HT-29 (cell line): ENCODE results near the gene INAVA. TPM values are rescaled to one million over a fixed set of nuclear protein-coding genes. Genes with fewer than 3 reads are reported as not detected.
A peak's percentile ranks its signal among the peaks of the same experiment; 100 is the strongest.

ENCODE experiments used
- DNase-seq: peaks from one replicate; pipeline ENCODE4 v3.0.0-alpha.2; 2015; ENCODE audit warnings: low spot score
- total RNA-seq: library from RNA; depleted of rRNA; stranded (reverse); fragments of >200 nt; shearing (Covaris generic); gene quantifications from 2 replicates; pipeline ENCODE4 v1.2.3, GENCODE V29; 2014

Gene INAVA
- total RNA-seq, 1 experiment from 2014 or later: 119 TPM

DNA sequence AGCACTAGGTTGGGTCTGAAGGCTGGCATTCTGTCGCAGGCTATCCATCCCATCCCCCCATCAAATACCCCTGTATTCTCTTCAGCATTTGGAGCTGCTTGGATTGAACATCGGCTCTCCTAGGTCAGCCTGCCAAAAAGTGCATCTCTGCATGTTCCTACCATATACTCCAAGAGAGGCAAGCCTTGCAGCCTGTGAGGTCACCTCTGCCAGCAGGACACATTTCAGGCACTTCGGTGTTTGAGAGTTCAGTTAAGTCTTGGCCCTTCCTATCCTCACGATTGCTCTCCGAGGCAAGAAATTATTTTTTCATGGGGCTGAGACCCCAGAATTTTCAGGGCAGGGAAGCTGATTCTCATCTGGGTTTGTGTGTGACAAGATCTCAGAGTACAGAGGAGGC, 19.3 kb upstream of the INAVA start:
- no peak for DNase-seq

DNA sequence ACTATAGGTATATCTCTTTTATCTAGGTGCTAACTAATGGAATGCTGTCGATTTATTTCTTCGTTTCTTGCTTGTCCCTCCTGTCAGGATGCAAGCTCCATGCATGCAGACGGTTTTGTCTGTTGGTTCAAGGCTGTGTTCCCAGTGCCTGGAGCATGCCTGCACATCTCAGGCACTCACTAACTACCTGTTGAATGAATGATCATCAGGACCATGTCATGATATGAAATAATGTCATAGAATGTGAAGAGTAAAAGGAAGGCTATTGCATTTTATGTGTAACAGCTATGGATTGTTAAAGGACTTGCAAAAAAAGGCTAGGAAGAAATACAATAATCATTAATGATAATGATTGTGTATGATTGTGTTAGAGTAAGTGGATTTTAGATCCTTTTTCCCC, 17.7 kb upstream of the INAVA start:
- no peak for DNase-seq

DNA sequence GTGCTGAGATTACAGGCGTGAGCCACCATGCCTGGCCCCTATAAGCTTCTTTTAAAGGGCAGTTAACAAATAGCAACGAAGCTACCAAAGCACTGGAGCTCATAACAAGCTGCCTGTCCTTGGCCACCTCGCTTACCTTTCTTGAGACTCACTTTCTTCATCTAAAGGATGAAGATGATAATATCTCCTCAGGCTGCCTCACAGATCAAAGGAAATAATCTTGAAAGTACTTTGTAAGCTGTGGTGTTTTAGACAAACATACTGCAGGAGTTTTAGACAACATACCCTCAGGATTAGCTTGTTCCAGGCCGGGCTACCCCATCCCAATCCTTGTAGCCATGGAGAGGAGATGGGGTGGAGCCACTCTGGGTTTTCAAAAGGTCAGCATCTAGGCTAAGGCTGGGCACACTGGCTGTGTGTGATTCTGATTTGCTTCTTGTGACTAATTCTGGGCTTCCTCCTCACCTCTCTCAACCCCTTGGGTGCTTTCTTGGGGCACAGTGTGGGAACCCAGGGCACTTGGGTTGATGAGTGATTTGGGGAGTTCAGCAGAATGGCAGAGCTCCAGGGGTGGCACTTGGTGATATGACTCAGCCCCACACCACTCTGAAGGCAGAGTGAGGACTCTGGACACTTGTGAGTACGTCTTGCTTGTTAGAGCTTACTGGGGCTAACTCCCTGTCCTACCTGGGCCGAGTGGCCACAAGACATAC, 16.7 kb upstream of the INAVA start:
- no peak for DNase-seq

DNA sequence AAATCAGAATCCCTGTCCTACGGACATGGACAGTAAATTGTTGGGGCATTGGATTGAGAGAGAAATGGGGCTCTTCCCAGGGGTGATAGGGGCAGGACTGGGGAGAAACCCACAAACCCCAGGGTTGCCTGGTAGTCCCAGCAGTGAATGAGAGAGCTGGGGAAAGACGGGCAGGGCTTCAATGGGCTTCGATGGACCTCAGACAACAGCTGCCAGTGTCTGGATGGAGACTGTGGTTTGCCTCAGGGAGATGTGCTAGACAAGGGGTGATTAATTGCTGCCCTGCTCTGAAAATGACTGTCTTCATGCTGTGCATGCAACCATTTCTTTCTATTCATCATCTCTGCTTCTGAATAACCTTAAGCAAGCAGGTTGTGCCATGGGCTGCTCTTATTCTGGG, 14.5 kb upstream of the INAVA start:
- DNase-seq: no peak

DNA sequence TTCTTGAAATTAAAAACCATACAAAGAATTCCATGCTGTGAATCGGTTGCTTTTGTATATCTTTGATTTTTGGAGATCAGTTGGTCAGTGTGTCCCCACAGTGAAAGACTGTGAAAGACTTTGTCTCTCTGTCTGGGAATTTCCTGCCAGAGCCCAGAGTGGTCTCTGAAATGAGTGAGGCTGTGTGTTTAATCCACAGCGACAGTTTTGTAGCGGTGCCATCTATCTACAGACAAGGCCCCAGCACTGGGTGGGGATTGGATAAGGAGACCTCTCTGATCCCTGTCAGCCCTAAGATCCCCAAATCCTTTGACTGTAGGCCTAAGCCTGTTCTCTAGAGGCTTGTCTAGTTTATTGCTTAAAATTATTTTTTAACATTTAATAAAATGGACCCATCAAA, 11.6 kb upstream of the INAVA start:
- DNase-seq: no peak

DNA sequence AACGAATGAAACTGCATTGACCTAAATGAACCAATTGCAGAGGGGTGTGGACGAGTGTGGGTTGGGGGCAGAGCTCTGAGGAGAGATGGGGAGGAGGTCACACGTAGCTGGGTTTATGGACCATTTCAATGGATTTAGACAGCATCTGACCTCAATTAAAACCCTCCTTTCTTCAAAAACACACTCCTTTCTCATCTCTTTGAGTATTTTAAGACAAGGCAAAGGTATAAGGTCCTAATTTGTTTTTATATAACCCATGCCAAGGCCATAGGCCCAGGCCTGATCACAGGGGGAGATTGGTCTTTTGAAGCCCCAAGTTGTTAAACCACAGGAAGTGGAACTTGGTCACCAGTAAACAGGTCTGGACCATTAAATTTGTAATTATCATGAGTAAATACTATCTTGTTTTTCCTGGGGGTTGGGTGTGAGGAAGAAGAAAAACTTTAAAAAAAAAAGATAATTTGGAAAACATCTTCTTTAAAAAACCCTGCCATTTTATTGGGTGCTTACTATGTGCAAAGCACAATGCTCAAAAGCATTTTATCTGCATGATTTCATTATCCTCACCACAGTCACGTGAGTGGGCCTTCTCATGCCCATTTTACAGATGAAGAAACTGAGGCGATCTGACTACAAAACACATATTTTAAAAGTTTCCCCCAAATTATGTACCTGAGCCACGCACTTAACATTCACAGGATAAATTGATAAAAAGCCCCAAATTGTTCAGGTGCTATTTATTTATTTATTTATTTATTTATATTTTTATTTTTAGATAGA, 8.9 kb upstream of the INAVA start:
- no peak for DNase-seq

DNA sequence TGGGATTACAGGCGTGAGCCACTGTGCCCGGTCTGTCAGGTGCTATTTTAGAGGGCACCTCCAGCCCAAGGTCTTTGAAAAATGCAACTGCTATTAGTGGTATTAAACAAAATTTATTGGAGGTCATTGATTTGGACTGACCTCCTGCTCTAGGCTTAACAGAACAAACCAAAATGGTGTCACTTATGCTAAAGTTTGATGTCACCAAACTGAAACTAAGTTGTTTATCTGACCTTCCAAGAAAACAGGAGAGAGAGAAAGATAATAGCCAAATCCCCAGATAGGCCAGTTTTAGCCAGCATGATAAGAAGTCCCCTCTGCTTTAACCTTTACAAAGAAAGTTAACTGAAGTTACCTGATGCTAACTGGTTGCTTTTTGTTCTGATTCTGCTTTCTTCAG, 8.1 kb upstream of the INAVA start:
- DNase-seq: no peak

DNA sequence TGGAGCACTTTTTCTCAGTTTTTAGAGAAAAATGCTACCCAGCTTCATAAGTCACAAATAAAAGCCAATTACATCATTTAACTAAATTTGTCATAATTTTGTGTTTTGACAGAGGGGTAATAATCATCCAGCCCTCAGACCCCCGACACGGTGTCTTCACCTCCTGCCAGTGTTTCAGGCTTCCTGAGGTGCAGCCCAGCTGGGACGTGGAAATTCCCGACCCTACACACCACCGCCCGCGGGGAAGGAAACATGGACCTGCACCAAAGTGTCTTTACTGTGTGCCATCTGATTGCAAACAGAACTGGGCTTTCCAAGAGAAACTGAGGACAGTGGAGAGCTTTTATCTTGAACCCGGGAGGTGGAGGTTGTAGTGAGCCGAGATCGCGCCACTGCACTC, 7.7 kb upstream of the INAVA start:
- no peak for DNase-seq

DNA sequence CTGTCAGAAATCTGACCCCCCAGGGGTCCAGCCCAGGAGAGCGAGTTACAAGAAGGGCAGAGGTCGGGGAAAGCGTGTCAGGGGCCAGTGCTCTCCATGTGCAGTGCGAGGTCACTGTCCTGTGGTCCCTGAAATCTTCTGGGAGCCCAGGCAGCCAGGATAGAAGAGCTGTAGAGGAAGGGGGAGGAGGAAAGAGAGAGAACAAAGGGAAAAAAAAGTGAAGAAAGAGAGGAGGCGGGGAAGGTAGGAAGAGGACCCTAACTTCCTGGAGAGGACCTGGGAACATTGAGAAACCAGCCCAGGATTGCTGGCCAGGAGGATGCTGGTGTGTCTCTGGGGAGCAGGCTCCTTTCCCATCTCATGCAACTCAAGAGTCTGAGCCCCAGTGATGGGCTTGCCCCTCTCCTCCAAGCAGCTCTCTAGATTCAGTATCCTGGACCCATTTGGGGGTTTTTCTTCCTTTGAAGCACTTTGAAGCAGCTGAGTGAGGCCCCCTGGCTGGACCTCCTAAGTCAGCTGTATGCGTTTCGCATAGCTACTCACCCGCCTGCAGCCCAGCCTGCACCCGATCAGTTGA, 6.8 kb upstream of the INAVA start:
- no peak for DNase-seq

DNA sequence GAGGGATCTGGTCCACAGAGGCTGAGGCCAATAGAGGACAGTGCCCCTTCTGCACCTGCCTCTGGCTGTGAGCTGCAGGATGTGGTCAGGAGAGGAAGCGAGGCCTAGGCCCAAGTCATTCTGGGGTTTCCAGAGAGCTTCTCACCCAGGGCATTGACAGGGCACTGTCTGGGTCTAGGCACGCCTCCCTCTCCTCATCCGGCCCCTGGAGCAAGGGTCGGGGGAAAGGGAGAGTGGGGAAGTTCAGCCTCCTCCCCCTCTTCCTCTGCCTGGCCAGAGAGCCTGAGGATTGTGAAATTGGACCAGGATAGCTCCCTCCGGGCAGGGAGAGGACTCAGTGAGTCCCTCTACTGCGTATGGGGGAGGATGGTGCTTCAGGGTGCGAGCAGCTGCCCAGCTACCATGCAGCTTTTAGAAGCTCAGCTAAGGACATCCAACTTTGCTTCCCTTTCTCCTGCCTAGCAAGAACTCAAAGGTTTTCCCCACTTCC, 6.3 kb upstream of the INAVA start:
- DNase-seq: no peak

DNA sequence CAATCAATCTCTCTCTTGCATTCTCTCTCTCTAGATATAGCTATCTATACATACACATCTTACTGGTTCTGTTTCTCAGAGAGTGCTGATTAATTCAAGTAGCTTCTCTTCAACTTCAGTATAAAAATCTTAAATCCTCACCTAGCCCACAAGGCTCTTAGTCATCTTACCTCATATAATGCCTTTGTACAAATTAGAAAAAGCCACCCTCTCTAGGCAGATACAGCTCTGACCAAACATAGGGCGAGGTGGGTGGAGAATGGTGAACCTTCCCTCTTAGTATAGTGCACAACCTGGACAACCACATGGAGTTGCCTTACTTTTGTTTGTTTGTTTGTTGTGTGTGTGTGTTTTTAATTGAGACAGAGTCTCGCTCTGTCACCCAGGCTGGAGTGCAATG, 5.1 kb upstream of the INAVA start:
- no peak for DNase-seq

DNA sequence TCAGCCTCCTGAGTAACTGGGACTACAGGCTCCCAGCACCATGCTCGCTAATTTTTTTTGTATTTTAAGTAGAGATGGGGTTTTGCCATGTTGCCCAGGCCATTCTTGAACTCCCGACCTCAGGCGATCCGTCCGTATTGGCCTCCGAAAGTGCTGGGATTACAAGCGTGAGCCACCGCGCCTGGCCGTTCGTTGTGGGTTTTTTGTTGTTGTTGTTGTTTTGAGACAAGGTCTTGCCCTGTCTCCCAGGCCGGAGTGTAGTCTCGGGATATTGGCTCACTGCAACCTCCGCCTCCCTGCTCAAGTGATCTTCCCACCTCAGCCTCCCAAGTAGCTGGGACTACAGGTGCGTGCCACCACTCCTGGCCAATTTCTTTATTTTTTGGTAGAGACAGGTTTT, 4.7 kb upstream of the INAVA start:
- DNase-seq: no peak

DNA sequence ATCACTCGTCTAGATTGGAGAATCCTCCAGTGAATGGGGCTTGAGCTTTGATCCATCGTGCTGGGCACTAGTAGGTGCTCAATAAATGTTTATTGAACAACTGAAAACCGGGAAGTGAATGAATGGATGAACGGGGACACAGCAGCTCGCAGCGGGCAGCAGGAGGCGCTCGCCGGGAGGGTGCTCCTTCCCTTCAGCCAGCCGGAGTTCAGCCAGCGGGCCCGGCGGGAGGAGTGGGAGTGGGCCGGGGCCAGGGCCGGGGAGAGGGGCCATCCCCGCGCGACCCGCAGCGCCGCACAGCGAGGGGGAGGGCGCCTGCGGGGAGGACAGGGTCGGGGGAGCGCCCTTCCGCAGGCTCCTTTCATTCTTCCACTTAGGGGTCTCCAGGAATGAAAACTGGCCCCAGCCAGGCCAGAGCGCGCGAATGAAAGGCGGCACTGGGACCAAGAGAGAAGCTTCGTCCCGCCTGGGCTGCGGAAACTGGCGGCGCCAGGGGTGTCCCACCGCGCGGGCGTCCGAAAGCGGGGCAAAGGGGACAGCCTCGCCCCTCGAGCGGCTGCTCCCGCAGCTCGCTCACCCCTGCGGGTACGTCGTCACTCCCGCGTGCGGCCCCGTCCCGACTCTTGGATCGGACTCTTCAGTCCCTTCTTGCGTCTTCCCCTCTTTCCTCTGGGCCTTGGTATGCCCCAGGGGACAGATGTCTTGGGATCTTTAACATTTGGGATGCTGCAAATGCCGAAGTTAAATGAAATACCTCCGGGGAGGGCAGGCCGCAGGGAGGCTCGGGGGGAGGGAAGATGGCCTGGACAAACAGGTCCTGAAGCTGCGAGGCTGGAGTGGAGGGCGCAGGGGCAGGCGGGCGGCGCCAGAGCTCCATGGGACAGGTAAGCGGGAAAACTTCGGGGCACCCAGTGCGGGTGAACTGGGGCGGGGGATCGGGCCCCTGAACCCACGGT, 3.6 kb upstream of the INAVA start:
- peak; percentile 81 for DNase-seq

DNA sequence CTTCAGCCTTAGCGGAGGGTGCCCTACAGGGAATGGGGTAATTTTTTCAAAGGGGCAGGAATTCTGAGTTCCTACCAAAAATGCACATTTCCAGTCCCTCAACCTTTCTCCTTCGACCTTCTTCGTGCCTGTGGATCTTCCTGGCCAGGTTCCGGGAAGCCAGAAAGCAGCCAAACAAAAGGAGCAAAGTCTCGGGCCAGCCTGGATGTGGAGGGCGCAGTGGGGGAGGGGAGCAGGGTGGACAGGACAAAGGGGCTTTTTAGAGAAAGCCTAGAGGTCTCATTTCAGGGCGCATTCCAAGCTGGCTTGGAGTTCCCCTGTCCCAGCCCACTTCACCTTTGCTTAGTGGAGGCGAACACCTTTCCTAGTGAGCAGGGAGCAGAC, 2.9 kb upstream of the INAVA start:
- DNase-seq: no peak

DNA sequence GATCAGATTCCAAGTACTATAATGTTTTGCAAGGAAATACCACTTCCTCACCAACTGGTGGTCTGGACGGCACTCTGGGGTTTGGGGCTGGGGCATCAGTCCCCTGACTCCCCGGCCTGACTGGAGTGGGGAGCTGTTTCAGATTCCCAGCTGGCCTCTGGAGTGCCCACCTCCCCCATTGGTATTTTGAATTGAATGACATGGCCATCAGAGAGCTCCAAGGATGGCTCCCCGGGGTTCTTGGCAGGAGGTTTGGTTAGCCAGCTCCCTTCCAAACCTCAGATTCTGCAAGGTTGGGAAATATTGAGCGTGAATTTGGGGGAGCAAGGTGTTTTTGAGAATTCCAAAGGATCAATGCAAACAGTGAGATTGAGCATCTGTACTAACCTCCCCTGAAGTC, 2.2 kb upstream of the INAVA start:
- DNase-seq: no peak

DNA sequence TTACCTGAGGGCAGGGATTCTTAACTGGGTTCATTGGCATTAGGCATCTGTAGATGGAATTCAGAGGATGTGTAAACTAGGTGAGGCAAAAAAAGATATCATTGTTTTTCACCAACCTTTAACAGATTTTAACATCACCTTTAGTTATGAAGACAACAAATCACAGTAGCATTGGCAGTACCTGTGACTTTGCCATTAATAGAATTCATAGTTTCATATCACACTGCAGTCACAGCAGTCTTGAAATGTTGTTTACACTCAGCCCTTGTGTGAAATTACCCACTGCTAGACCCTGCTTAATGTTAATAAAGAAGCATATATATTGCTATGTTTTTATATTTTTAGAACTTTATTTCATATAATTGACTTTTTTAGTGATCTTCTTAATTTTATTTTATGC, 1.7 kb upstream of the INAVA start:
- DNase-seq: peak; percentile 26

DNA sequence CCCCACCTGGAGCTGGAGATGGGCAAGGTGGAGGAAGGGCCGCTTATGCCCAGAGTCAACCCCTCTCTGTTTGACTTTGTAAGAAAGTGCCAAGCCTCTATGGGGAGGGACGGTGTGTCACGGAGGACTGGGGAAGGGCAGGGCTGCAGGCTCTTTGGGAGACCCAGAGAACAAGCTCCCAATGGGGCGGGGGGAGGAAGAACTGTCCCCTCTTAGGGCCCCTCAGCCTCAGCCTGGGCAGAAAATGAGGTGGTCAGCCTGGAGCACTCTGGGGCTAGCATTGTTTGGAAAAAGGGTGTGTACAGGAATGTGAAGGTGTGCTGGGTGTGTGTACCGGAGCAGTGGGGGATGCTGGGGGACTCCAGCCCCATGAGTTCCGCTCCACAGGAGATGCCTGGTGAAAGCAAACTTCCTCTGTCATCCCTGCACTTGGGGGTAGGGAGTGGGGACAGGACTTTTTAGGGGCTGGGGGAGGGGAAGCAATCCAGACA, 1.2 kb upstream of the INAVA start:
- DNase-seq: peak; percentile 30

DNA sequence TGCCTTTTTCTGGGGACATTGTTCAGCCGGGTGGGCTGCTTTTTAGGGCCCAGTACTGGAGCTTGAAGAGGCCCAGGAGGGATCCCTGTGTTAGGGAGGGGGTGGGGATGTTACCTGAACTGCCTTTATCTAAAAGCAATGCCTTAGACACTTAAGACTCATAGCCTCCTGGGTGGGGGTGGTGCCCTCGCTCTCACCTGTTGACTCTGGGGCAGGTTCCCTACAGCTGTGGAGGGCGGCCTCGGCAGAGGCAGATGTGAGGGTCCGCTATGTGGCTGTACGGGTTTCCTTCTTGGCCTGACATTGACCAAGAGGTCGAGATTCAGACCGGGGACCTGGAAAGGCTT, 716 bp downstream of the INAVA start:
- peak; percentile 66 for DNase-seq

DNA sequence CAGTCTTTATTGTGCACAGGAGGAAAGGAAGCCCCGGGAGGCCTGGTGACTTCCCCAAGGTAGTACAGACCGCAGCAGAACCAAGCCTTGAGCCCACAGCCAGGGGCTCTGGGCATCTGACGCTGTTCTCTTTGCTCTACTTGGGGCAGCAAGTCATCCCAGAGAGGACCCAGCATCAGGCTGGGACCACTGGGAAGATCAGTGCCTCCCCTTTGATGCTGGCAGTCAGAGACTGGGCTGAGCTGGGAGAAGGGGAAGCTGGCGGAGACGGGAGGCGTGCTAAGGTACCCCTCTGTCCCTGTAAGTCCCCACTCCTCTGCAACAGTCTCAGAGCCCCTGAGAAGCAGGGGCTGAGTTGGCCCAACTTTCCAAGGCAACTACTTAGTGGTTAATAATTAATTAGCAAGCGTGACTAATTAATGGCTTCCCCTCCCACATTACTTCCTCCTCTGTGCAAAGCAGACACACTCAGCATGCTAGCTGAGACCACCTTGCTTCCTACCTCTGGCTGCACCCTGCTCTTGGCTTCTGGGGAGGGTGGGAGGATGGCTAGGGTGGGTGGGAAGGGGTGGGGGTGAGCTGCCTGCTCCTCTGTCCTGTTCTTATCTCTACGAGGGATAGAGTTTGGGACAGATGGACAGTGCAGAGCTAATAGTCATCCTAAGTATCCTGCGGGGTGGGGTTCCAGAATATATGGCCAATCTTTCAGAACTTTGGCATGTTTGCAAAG, 1.3 kb downstream of the INAVA start:
- DNase-seq: peak; percentile 71

DNA sequence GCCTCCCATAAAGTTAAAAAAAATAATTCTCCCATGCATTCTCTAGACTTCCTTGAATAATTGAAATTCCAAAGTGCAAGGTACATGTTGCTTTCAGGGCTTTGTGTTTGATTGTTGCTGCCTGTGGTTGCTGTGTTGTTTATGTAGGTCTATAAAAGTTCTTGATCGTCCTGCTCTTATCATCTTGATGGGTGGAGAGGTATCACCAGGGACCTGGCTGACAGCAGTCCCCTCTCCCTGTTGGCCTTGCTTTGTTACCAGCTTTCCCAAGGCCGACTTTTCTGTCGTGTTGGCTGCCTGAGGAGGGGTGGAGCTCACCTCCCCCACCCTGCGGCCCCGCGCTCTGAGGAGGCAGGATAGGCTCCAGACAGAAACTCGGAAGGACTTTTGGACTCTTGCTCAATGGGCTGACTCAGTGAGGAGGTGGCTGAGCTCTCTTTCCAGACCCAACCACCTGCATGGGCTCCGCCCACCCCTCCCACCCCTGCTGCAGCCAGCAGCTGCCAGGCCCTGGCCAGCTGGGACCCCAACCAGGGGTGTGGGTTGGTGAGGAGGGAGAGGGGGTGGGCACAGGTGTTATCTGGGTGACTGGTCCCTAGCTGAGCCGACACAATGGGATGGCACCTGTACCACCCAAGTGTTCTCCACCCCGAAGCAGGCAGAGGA, 2.0 kb downstream of the INAVA start:
- peak; percentile 97 for DNase-seq
